Measurements from ENCODE around the gene SCLT1. TPM values are rescaled to one million over a fixed set of nuclear protein-coding genes. Genes with fewer than 3 reads are reported as not detected.

The SCLT1 gene
- total RNA-seq, result 10 to 100 TPM; 11.4 to 12.0 TPM
- polyA plus RNA-seq (2013, experiment 1 of 2), result 13.9 TPM
- 15.5 TPM for polyA plus RNA-seq (2013, experiment 2 of 2)
- long read RNA-seq, experiment 1, partial matches to known transcripts, result 3 of 8 reads
- long read RNA-seq, experiment 1, other reads (novel, unspliced or antisense), result 3 of 8 reads
- long read RNA-seq, experiment 2, transcript SCLT1-201 (21 exons, 3,055 nt), result major isoform, 6 of 18 reads
- long read RNA-seq, experiment 2, partial matches to known transcripts, result 2 of 18 reads
- long read RNA-seq, experiment 2, other reads (novel, unspliced or antisense), result 9 of 18 reads
- long read RNA-seq, experiment 3, transcript SCLT1-209 (5 exons, 1,696 nt), result major isoform, 11 of 55 reads
- long read RNA-seq, experiment 3, transcript SCLT1-201 (21 exons, 3,055 nt), result minor isoform, 6 of 55 reads
- long read RNA-seq, experiment 3, partial matches to known transcripts, result 28 of 55 reads
- long read RNA-seq, experiment 3, other reads (novel, unspliced or antisense), result 7 of 55 reads
- long read RNA-seq, experiment 4, transcript SCLT1-208 (6 exons, 2,096 nt), result major isoform, 6 of 22 reads
- long read RNA-seq, experiment 4, transcript SCLT1-209 (5 exons, 1,696 nt), result minor isoform, 5 of 22 reads
- long read RNA-seq, experiment 4, partial matches to known transcripts, result 6 of 22 reads
- long read RNA-seq, experiment 4, other reads (novel, unspliced or antisense), result 3 of 22 reads

DNA sequence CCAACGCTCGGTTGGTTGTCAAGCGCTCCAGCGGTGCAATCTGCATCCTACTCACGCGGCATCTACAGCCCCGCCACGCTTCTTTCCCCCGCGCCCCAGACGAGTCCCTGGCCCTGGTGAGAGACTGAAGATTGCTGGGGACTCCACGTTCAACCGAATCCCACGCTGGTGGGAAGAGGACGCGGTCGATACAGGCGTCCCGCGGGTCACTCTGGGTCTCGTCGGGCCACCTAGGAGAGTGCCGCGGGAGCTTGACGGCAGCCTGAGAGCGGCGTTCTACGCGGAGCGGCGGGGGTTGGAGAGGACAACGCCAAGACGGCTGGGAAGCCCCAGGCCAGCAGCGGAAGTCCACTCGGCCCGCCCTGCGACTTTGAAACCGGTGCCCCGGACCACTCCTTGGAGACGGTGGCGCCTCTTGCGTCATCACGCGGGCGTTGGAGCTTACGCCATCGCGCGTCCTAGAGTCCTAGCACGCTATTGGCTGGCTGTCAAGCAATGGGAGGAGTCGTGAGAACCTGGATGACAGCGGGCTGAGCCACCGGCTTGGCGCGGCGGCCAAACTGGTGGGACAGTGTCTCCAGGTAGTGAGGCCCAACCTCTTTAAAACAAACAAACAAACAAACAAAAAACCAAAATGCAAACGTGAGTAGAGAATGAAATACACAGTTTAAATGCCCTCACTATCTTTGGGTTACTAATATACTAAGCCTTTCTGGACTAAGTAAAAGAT lies at the start of gene SCLT1:
Gene SCLT1 (minus strand): TSS at position 349 of the 730 bp plus-strand sequence. CDS start 436 bp downstream, outside the sequence.
- Histone ChIP-seq H3K27ac (ENCODE audit: low read depth, low read length) (peak within 1 kb of the TSS; percentile 91), H3K9me3 (ENCODE audit: control insufficient read depth, low read length) (no peaks in the 10 kb centered on the region), H3K9ac (ENCODE audit: extremely low read depth, low read length, poor library complexity, severe bottlenecking) (peak within 1 kb of the TSS; percentile 69), H3K36me3 (ENCODE audit: control insufficient read depth, insufficient read depth, low read length) (no peaks in the 10 kb centered on the region), H3K4me3 (ENCODE audit: low read length) (peak within 1 kb of the TSS; percentile 93), H3K27me3 (ENCODE audit: control insufficient read depth, insufficient read depth, low read length, poor library complexity, severe bottlenecking) (no peaks in the 10 kb centered on the region), H3K4me1 (ENCODE audit: control insufficient read depth, insufficient read depth, low read length) (no peaks in the 10 kb centered on the region)
- no peak within 1 kb of the TSS for H3K4me3 Mint-ChIP-seq
- no peak for TF ChIP-seq CTCF (conservative IDR thresholded peaks at IDR 0.05)
- WGBS, 2 experiments (ENCODE audit: insufficient coverage in 1 of 2, insufficient read length in 1 of 2), result 0% methylated on average over 37 to 57 of the region's 57 CpGs
- peak; percentile 99 for DNase-seq
- H3K9me3 Mint-ChIP-seq, result no peaks in the 10 kb centered on the region
- H3K27ac Mint-ChIP-seq, result peak within 1 kb of the TSS; percentile 62
- no peaks in the 10 kb centered on the region for H3K36me3 Mint-ChIP-seq (ENCODE audit: low read depth)
- H3K4me1 Mint-ChIP-seq, result peaks cover 11% of the 10 kb centered on the region
- H3K27me3 Mint-ChIP-seq (ENCODE audit: insufficient read depth), result no peaks in the 10 kb centered on the region

GRCh38 chr4:129140521-129140920 lies 47.2 kb upstream of the SCLT1 start:
- peaks cover 6% of the 10 kb centered on the region for H3K4me1 ChIP-seq (ENCODE audit: control insufficient read depth, insufficient read depth, low read length)
- no peaks in the 10 kb centered on the region for H3K36me3 ChIP-seq (ENCODE audit: control insufficient read depth, insufficient read depth, low read length)
- TF ChIP-seq CTCF (conservative IDR thresholded peaks at IDR 0.05), result peak; percentile 51
- Mint-ChIP-seq H3K27ac (no peak overlapping the region), H3K4me3 (no peak overlapping the region), H3K36me3 (ENCODE audit: low read depth) (no peaks in the 10 kb centered on the region), H3K4me1 (peaks cover 25% of the 10 kb centered on the region), H3K27me3 (ENCODE audit: insufficient read depth) (peaks cover 24% of the 10 kb centered on the region), H3K9me3 (no peaks in the 10 kb centered on the region)
- H3K9ac ChIP-seq (ENCODE audit: extremely low read depth, low read length, poor library complexity, severe bottlenecking), result no peak overlapping the region
- H3K27me3 ChIP-seq (ENCODE audit: control insufficient read depth, insufficient read depth, low read length, poor library complexity, severe bottlenecking), result peaks cover 10% of the 10 kb centered on the region
- WGBS, 2 experiments (ENCODE audit: insufficient coverage in 1 of 2, insufficient read length in 1 of 2), result 69% methylated on average over 2 of the region's 2 CpGs; no CpG with 5 or more reads in 1 of the 2 experiments
- no peak overlapping the region for H3K27ac ChIP-seq (ENCODE audit: low read depth, low read length)
- no peaks in the 10 kb centered on the region for H3K9me3 ChIP-seq (ENCODE audit: control insufficient read depth, low read length)
- H3K4me3 ChIP-seq (ENCODE audit: low read length), result no peak overlapping the region
- DNase-seq, result no peak

DNA sequence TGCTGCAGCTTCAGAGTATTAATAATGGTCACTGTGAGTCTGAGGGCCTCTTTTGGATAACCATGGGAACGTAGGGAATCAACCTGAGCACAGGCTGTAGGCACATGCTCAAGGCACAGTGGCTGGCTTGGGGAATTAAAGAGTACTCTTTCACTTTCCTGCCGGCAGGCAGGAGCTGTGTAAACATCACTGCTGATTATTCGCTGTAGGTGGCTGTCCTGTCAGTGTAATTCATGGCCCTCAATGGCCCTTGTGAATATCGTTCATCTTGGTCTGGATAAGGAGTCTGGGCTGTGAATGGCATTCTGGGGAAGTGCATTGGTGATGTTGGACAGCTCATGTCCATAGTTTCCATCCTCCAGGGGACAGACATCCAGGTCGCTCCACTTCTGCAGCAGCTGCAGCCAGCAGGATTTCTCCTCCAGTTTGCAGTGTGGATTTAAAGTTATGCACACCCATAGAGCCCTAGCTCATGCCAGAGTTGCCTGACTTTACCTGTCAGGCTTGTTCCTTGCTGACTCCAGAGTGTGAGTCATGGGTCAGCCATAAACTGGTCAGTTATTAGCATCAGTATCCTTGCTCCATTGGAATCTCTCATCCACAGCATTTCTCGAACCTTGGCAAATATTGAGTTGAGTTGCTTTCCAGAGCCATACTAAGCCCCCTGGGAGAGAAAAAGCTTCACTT lies 45.6 kb upstream of the SCLT1 start:
- H3K4me3 ChIP-seq (ENCODE audit: low read length), result no peak overlapping the region
- no peak overlapping the region for H3K4me3 Mint-ChIP-seq
- 69 to 71% methylated on average over 4 to 6 of the region's 6 CpGs for WGBS, 2 experiments (ENCODE audit: insufficient coverage in 1 of 2, insufficient read length in 1 of 2)

More for the DNA sequence above, 45.6 kb upstream of the SCLT1 start:
- no peak for TF ChIP-seq CTCF (conservative IDR thresholded peaks at IDR 0.05)
- Mint-ChIP-seq H3K36me3 (ENCODE audit: low read depth) (no peaks in the 10 kb centered on the region), H3K27me3 (ENCODE audit: insufficient read depth) (peaks cover 31% of the 10 kb centered on the region), H3K9me3 (no peaks in the 10 kb centered on the region), H3K4me1 (peaks cover 25% of the 10 kb centered on the region), H3K27ac (no peak overlapping the region)
- Histone ChIP-seq H3K27me3 (ENCODE audit: control insufficient read depth, insufficient read depth, low read length, poor library complexity, severe bottlenecking) (peaks cover 14% of the 10 kb centered on the region), H3K9ac (ENCODE audit: extremely low read depth, low read length, poor library complexity, severe bottlenecking) (no peak overlapping the region), H3K9me3 (ENCODE audit: control insufficient read depth, low read length) (no peaks in the 10 kb centered on the region), H3K36me3 (ENCODE audit: control insufficient read depth, insufficient read depth, low read length) (no peaks in the 10 kb centered on the region), H3K27ac (ENCODE audit: low read depth, low read length) (no peak overlapping the region), H3K4me1 (ENCODE audit: control insufficient read depth, insufficient read depth, low read length) (peaks cover 6% of the 10 kb centered on the region)
- DNase-seq, result peak; percentile 52

Data from endodermal cell (in vitro differentiated cells).